Fibroblast of the aortic adventitia (primary cell): ENCODE data around the gene TSHZ2. TPM values are rescaled to one million over a fixed set of nuclear protein-coding genes. Genes with fewer than 3 reads are reported as not detected.
"Not testable (repeated sequence)": the region's sequence is repeated elsewhere in the genome, so short reads cannot be mapped to it uniquely, and the experiment has no call there.

Experiments
- DNase-seq: peaks from one replicate; pipeline ENCODE4 v3.0.0-alpha.2; 2010; ENCODE audit warnings: low read depth
- H3K4me3 ChIP-seq: 2 replicates; pipeline ENCODE4 v1.5.1; 2011; ENCODE audit warnings: low read depth, mild to moderate bottlenecking, control low read depth, low read length, moderate library complexity
- total RNA-seq: library from RNA; depleted of rRNA; stranded (reverse); fragments of >200 nt; gene quantifications from 2 replicates; pipeline ENCODE4 v1.2.3, GENCODE V29; 2012; ENCODE audit warnings: low replicate concordance
- TF ChIP-seq, protein P1 (sequence below): IDR thresholded peaks from 2 replicates; pipeline ENCODE4 v1.5.1; 2011; ENCODE audit warnings: mild to moderate bottlenecking, low read length, control low read depth, inconsistent platforms; ENCODE audit not compliant: insufficient read depth

The TSHZ2 gene
- total RNA-seq, 1 donor = 6.9 TPM

DNA sequence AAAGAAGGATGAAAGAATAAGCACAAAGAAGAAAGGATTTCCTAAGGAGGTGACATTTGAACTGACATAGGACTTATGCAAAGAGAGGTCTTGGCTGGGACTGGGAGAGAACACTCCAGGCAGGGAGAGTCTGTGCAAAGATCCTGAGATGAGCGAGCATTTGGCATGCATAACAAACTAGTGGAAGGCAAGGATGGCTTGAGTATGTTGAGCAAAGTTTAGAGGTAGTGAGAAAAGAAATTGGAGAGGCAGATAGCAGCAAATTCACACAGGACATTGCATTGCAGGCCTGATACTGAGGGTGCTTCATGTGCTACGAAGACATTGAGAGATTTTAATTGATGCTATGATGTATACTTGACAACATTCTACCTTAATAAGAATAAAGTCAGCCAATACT is 383.6 kb downstream of the TSHZ2 start:
- no peak overlapping the region for H3K4me3 ChIP-seq
- TF ChIP-seq, protein P1, sequence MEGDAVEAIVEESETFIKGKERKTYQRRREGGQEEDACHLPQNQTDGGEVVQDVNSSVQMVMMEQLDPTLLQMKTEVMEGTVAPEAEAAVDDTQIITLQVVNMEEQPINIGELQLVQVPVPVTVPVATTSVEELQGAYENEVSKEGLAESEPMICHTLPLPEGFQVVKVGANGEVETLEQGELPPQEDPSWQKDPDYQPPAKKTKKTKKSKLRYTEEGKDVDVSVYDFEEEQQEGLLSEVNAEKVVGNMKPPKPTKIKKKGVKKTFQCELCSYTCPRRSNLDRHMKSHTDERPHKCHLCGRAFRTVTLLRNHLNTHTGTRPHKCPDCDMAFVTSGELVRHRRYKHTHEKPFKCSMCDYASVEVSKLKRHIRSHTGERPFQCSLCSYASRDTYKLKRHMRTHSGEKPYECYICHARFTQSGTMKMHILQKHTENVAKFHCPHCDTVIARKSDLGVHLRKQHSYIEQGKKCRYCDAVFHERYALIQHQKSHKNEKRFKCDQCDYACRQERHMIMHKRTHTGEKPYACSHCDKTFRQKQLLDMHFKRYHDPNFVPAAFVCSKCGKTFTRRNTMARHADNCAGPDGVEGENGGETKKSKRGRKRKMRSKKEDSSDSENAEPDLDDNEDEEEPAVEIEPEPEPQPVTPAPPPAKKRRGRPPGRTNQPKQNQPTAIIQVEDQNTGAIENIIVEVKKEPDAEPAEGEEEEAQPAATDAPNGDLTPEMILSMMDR = no peak
- no peak for DNase-seq

GRCh38 chr20:53359425-53359824 is 387.3 kb downstream of the TSHZ2 start:
- TF ChIP-seq, protein P1 = no peak
- DNase-seq = no peak
- H3K4me3 ChIP-seq = no peak overlapping the region

GRCh38 chr20:53360852-53361251 is 388.7 kb downstream of the TSHZ2 start:
- no peak overlapping the region for H3K4me3 ChIP-seq
- no peak for DNase-seq
- TF ChIP-seq, protein P1 = no peak

DNA sequence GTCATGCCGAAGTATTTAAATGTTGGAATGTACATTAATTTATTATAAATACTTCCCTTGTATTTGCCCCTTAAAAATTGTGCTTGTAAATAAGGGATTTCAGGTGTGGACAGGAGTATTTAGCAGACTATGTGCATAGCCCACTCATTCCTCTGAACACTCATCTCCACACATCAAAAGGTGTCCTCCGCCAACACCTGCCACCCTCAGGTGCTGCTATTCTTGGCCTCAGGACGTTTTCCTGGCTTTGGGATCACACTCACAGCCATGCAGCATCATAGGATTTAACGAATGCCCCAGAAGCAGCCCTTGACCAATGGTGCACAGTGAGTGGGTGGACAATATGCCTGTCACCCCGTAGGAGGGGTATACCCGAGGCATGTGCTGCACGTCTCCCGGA is 390.6 kb downstream of the TSHZ2 start:
- no peak for DNase-seq
- TF ChIP-seq, protein P1 = no peak
- no peak overlapping the region for H3K4me3 ChIP-seq

GRCh38 chr20:53364646-53365045 is 392.5 kb downstream of the TSHZ2 start:
- no peak for DNase-seq
- H3K4me3 ChIP-seq = no peak overlapping the region
- TF ChIP-seq, protein P1 = no peak

- no peak overlapping the region for H3K4me3 ChIP-seq
- TF ChIP-seq, protein P1 = no peak
- no peak for DNase-seq
Measured at GRCh38 chr20:53365076-53365475, 392.9 kb downstream of the TSHZ2 start.

DNA sequence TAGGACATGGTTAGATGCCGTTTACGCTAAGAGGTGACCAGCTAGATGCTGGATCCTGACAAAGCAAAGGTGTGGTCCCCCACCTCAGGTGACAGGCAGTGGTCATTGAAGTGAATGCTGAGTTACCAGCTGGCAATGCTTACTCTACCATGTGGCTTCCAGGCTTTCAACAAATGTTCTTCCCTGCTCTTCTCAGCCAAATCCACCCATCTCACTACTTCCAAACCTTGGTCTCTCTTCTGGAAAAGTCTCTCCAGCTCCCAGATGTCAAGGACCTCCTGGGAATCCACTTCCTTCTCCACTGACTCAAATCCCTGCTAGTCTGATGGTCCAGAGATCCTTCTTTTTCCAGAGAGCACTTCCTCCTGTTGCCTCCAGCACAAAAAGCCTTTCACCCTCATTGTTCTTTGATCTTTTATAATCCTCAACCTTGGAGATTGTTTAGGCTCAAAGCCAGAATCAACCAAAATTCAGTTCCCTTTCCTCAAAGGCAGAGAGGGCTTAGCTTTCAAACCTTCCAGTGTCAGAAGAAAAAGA is 393.4 kb downstream of the TSHZ2 start:
- TF ChIP-seq, protein P1 = no peak
- H3K4me3 ChIP-seq = no peak overlapping the region
- DNase-seq = no peak

DNA sequence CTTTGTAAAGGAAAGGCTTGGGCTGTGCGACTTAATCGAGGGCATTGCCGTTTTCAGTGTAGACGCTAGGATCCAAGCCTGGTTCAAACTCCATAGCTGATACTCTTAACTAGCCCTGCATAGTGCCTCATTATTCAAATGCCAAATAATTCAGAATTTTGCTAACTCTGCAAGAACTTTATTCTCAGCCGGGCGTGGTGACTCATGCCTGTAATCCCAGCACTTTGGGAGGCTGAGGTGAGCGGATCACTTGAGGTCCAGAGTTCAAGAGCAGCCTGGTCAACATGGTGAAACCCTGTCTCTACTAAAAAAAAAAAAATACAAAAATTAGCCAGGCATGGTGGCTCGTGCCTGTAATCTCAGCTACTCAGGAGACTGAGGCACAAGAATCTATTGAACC is 394.8 kb downstream of the TSHZ2 start:
- not testable (repeated sequence) for DNase-seq, H3K4me3 ChIP-seq
